ENCODE results near the gene RASD1.

Gene RASD1

DNA sequence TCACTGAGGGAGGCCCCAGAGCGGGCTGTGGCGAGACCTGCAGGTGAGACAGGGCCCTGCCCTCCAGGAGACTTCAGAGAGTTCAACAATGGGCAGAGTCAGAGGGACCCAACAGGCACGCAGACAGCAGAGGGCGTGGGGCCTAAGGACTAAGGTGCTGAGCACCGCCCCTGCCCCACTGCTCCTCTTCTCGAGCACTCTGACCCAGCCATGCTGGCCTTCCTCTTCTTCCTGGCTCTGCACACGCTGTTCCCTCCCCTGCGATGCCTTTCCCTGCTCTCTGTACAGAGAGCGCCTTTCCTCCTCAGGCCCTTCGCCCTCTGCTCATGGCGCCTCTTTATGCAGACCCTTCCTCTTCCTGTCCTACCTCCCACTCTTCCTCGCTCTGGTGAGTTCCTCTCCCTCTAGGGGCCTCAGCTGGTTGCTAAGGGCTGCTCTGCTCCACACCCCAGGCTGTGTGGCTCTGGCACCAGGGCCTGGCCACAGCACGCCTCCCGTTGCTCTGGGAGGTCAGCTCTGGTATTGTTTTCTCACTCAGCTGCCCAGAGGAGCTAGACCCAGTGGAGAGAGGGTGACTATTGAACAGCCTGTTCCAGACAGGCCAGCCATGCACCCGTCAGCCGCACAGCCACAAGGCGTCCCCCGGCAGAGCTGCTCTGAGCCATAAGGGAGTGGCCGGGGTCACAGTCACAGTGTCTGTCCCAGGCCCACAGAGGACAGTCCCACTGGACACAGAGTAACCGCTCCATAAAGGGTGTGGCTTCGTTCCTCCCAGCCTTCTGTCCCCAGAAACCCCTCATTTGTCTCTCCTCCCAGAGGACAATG is 13.6 kb upstream of the RASD1 start:
- H3K9me3 ChIP-seq (ENCODE audit: control insufficient read depth in 2 of 2, low read length in 2 of 2), result no peaks in the 10 kb centered on the region
- peaks cover 2% of the 10 kb centered on the region for H3K4me1 ChIP-seq (ENCODE audit: control insufficient read depth, insufficient read depth, low read length)
- H3K27ac ChIP-seq (ENCODE audit: low read length), result no peak overlapping the region

DNA sequence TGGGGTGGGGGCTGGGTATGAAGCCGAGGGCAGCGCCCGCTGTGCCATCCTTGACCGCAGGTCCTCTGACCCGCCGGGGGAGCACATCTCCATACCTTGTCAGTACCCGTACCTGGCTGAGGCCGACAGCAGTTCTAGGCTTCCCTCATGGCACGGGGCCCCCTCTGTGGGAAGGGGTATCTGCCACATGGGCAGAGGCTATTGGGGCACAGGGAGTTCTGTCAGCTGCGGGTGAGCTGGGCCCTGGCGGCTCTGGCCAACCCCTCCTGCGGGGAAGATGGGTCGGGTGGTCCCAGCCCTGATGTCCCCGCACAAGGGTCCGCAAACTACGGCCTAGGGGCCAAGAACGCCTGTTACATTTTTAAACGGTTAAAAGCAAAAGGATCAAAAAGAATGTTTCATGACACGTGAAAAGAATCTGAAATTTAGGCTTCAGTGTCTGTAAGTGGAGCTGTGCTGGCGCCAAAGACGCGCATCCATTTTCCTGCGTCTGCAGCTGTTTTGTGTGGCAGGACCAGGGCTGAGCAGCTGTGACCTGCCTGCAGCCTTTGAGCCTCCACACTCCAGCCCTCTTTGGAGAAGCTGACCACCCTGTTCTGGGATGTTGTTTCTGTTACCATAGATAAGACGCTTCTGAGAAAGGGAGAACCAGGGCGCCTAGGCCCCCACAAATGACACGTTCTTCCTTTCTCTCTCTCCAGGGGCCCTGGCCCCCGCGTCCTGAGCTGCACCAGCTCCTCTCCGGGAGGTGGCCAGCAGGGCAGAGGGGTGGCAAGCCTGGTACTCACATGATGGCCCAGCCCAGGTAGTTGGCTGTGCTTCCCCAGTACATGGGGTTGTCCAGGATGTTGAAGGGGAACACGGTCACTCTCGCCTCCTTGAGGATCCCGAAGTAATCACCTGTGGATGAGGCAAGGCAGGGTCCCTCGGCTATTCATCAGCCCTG is 12.7 kb upstream of the RASD1 start:
- Histone ChIP-seq H3K9ac (ENCODE audit: low read length in 2 of 2) (no peak overlapping the region), H3K4me3 (ENCODE audit: low read length in 2 of 2) (no peak overlapping the region), H3K36me3 (ENCODE audit: control insufficient read depth in 2 of 2, insufficient read depth in 2 of 2, low read length in 2 of 2) (no peaks in the 10 kb centered on the region), H3K9me3 (ENCODE audit: control insufficient read depth in 2 of 2, low read length in 2 of 2) (no peaks in the 10 kb centered on the region), H3K4me1 (ENCODE audit: control insufficient read depth, insufficient read depth, low read length) (peaks cover 2% of the 10 kb centered on the region), H3K27ac (ENCODE audit: low read length) (no peak overlapping the region), H3K27me3 (ENCODE audit: control insufficient read depth in 1 of 2, insufficient read depth in 2 of 2, low read length in 2 of 2) (no peaks in the 10 kb centered on the region)

More for the DNA sequence above, 13.6 kb upstream of the RASD1 start:
- H3K4me3 ChIP-seq (ENCODE audit: low read length in 2 of 2), result no peak overlapping the region
- no peaks in the 10 kb centered on the region for H3K36me3 ChIP-seq (ENCODE audit: control insufficient read depth in 2 of 2, insufficient read depth in 2 of 2, low read length in 2 of 2)
- H3K27me3 ChIP-seq (ENCODE audit: control insufficient read depth in 1 of 2, insufficient read depth in 2 of 2, low read length in 2 of 2), result no peaks in the 10 kb centered on the region
- H3K9ac ChIP-seq (ENCODE audit: low read length in 2 of 2), result no peak overlapping the region

DNA sequence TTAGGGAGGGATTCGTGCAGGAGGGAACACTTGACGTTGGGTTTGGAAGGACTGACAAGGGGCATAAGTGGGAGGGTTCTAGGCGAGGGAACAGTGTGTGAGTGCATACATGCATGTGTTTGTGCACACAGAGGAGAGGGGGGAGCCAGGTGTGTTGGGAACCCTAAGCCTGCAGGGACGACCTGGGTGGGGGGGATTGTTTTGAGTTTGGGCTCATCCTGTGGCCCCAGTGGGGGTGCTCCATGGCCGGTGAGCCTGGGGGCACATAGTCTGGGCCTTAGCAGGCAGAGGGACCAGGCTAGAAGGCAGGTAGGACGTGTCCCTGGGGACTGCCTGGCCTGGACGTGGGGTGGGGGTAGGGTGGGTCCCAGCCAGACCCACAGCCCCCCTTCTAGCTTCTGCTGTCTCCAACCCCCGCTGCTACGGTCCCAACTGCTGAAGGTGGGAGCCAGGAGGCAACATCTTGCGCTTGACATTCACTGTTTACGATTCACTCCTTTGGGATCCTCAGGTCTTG is 11.9 kb upstream of the RASD1 start:
- Histone ChIP-seq H3K36me3 (ENCODE audit: control insufficient read depth in 2 of 2, insufficient read depth in 2 of 2, low read length in 2 of 2) (no peaks in the 10 kb centered on the region), H3K27me3 (ENCODE audit: control insufficient read depth in 1 of 2, insufficient read depth in 2 of 2, low read length in 2 of 2) (no peaks in the 10 kb centered on the region), H3K9ac (ENCODE audit: low read length in 2 of 2) (no peak overlapping the region), H3K4me1 (ENCODE audit: control insufficient read depth, insufficient read depth, low read length) (peaks cover 2% of the 10 kb centered on the region), H3K9me3 (ENCODE audit: control insufficient read depth in 2 of 2, low read length in 2 of 2) (no peaks in the 10 kb centered on the region), H3K4me3 (ENCODE audit: low read length in 2 of 2) (no peak overlapping the region), H3K27ac (ENCODE audit: low read length) (no peak overlapping the region)

DNA sequence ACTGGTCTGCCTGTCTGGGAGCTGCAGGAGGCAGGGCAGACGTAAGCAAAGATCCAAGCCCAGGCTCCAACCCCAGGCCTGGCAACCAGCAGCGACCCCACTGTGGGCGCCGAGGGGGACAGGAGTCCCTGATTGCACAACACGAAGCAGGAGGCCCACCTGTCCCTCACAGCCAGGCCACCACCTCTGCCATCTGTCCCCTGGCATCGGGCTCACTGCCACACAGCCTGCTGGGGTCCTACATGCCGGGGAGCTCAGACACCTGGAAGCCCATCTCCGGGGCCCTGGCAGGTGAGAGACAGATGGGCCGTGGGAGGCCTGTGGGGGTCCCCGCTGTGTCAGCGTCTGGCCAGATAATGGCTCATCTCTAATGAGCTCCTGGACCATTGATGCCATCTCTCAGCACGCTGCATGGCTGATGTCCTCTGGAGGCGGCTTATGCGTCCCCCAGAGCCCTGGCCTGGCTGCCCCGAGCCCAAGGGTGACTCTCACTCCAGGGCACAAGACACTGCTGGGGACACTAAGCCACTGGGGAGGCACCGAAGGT is 11.3 kb upstream of the RASD1 start:
- Histone ChIP-seq H3K4me1 (ENCODE audit: control insufficient read depth, insufficient read depth, low read length) (peaks cover 2% of the 10 kb centered on the region), H3K9me3 (ENCODE audit: control insufficient read depth in 2 of 2, low read length in 2 of 2) (no peaks in the 10 kb centered on the region), H3K27ac (ENCODE audit: low read length) (no peak overlapping the region), H3K9ac (ENCODE audit: low read length in 2 of 2) (no peak overlapping the region), H3K36me3 (ENCODE audit: control insufficient read depth in 2 of 2, insufficient read depth in 2 of 2, low read length in 2 of 2) (no peaks in the 10 kb centered on the region), H3K4me3 (ENCODE audit: low read length in 2 of 2) (no peak overlapping the region), H3K27me3 (ENCODE audit: control insufficient read depth in 1 of 2, insufficient read depth in 2 of 2, low read length in 2 of 2) (no peaks in the 10 kb centered on the region)

DNA sequence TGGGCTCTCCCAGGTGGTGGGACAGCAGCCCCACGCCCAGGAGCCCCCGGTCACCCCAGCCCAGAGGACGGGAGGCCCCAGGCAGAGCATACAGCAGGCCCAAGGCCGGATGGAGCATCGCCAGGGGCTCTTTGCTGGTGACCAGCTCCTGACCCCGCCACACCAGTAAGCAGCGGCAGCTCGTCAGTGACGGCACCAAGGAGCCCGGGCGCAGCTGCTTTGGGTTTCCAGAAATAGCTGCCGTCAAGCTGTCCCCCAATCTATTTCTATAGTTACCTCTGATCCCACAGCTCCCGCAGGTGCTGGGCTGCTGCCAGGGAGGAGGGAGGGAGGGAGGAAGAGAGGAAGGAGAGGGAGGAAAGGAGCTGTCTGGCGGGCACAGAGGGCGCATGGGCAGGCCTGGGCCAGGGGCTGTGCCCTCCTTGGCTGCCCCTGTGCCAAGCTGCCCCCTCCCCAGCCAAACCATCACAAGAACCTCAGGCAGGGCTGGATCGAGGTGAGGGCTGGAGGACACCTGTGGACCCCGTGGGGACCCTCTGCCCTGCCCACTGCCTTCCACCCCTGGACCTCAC is 10.8 kb upstream of the RASD1 start:
- Histone ChIP-seq H3K9me3 (ENCODE audit: control insufficient read depth in 2 of 2, low read length in 2 of 2) (no peaks in the 10 kb centered on the region), H3K4me3 (ENCODE audit: low read length in 2 of 2) (no peak overlapping the region), H3K9ac (ENCODE audit: low read length in 2 of 2) (no peak overlapping the region), H3K27me3 (ENCODE audit: control insufficient read depth in 1 of 2, insufficient read depth in 2 of 2, low read length in 2 of 2) (no peaks in the 10 kb centered on the region), H3K27ac (ENCODE audit: low read length) (no peak overlapping the region), H3K36me3 (ENCODE audit: control insufficient read depth in 2 of 2, insufficient read depth in 2 of 2, low read length in 2 of 2) (no peaks in the 10 kb centered on the region), H3K4me1 (ENCODE audit: control insufficient read depth, insufficient read depth, low read length) (peaks cover 2% of the 10 kb centered on the region)

DNA sequence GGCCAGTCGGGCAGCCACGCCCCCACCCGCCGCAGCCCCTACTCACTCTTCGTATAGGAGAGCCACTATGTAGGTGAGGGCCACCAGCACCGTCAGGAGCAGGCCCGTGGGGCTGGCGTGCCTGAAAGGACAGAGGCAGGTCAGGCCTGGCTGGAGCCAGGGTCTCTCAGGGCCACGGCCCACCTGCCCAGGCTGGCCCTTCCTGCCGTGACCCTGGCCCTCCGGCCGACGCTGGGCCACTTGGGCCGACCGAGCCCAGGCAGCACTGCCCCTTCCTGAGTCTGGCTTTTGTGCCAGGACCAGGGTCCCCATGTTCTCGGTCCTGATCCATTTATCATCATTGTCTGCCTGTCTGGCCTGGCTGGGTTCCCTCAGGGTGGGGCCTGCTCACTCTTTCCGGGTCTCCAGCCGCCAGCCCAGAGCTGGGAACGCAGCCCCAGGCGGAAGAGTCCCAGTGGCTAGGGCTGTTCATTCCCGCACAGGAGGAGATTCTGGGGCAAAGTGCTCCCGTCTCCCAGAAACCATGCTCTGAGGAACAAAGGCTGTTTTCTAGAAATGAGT is 10.1 kb upstream of the RASD1 start:
- no peak overlapping the region for H3K4me3 ChIP-seq (ENCODE audit: low read length in 2 of 2)
- H3K36me3 ChIP-seq (ENCODE audit: control insufficient read depth in 2 of 2, insufficient read depth in 2 of 2, low read length in 2 of 2), result no peaks in the 10 kb centered on the region
- peaks cover 2% of the 10 kb centered on the region for H3K4me1 ChIP-seq (ENCODE audit: control insufficient read depth, insufficient read depth, low read length)
- H3K9ac ChIP-seq (ENCODE audit: low read length in 2 of 2), result no peak overlapping the region
- H3K27ac ChIP-seq (ENCODE audit: low read length), result no peak overlapping the region
- no peaks in the 10 kb centered on the region for H3K9me3 ChIP-seq (ENCODE audit: control insufficient read depth in 2 of 2, low read length in 2 of 2)
- H3K27me3 ChIP-seq (ENCODE audit: control insufficient read depth in 1 of 2, insufficient read depth in 2 of 2, low read length in 2 of 2), result no peaks in the 10 kb centered on the region

DNA sequence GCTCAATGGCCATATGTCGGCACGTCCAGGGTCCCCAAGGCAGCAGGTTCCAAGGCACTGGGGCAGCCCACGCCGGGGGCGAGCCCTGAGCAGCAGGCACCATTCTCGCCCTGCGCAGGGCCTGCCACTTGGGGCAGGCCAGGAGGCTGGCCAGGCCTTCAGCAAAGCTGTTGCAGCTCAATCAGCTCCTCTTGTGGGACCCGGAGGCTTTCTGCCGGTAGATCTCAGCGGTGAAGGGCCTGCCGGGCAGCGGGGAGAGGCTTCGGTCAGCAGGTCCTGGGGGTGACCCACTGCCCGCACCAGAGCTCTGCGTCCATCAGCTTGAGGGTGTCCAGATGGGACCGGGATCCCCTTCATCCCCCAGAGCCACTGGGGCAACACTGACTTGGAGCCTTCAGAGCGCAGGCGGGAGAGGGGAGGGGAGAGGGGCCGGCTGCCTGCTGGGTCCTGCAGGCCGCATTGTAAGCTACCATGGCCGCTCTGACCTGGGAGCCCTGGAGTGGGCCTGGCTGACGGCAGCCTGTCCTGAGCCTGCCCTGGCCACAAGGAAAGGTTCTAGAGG is 9.5 kb upstream of the RASD1 start:
- no peak overlapping the region for H3K4me3 ChIP-seq (ENCODE audit: low read length in 2 of 2)
- no peaks in the 10 kb centered on the region for H3K9me3 ChIP-seq (ENCODE audit: control insufficient read depth in 2 of 2, low read length in 2 of 2)
- no peaks in the 10 kb centered on the region for H3K27me3 ChIP-seq (ENCODE audit: control insufficient read depth in 1 of 2, insufficient read depth in 2 of 2, low read length in 2 of 2)
- H3K27ac ChIP-seq (ENCODE audit: low read length), result no peak overlapping the region
- H3K9ac ChIP-seq (ENCODE audit: low read length in 2 of 2), result no peak overlapping the region
- peaks cover 2% of the 10 kb centered on the region for H3K4me1 ChIP-seq (ENCODE audit: control insufficient read depth, insufficient read depth, low read length)
- no peaks in the 10 kb centered on the region for H3K36me3 ChIP-seq (ENCODE audit: control insufficient read depth in 2 of 2, insufficient read depth in 2 of 2, low read length in 2 of 2)

DNA sequence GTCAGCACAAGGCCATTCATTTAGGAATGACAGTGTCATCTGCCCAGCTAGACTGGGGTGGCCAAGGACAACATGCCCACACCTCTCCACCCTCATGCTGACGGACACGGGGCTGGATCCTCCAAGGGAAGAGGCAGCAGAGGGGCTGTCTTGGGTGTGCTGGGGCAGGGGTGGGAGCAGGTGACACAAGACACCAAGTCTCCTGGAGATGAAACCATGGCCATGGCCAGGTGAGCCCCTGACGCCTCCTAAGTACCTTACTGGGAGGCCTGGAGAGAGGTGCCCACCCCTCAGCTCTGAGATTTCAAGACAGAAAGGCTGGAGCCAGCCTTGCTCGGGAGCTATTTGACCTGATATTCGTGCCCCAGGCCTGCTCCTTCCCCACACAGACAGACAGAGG is 9.0 kb upstream of the RASD1 start:
- Histone ChIP-seq H3K9ac (ENCODE audit: low read length in 2 of 2) (no peak overlapping the region), H3K27me3 (ENCODE audit: control insufficient read depth in 1 of 2, insufficient read depth in 2 of 2, low read length in 2 of 2) (no peaks in the 10 kb centered on the region), H3K4me1 (ENCODE audit: control insufficient read depth, insufficient read depth, low read length) (peaks cover 2% of the 10 kb centered on the region), H3K4me3 (ENCODE audit: low read length in 2 of 2) (no peak overlapping the region), H3K36me3 (ENCODE audit: control insufficient read depth in 2 of 2, insufficient read depth in 2 of 2, low read length in 2 of 2) (no peaks in the 10 kb centered on the region), H3K9me3 (ENCODE audit: control insufficient read depth in 2 of 2, low read length in 2 of 2) (no peaks in the 10 kb centered on the region), H3K27ac (ENCODE audit: low read length) (no peak overlapping the region)

DNA sequence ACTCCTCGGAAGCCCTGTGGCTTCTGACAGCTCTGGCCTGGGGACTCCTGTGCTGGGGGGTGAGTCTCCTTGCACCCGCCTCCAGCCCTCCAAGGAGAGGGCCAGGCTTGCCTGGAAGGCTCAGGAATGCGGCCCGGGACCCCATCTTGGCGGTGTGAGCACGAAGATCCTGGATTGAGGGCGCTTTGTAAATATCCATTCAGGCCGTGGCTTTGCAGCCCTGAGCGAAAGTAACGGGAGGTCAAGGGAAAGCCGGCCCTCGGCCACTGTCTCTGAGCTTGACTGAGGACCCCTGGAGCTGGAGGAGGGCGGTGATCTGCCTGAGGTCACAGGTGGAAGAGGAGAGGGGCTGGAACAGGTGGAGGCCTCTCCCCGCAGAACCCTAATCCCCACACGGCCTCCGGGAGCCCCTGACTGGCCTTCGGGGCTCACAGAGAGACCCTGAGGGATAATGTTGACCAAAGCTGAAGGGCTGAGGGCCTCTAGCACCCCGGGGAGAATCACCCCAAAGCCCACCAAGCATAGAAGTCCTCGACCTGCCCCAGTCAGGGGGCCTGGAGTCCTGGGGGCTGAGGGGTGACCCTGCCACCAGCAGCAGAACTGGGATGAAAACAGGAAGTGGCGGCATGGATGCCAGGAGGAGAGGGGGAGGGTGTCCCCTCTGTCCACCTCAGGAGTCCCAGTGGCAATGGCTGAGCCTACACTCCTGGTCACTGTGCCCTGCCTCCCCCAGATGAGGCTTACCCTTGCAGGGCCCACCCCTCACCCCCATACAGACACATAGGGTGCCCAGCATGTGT is 8.3 kb upstream of the RASD1 start:
- no peaks in the 10 kb centered on the region for H3K36me3 ChIP-seq (ENCODE audit: control insufficient read depth in 2 of 2, insufficient read depth in 2 of 2, low read length in 2 of 2)
- no peak overlapping the region for H3K9ac ChIP-seq (ENCODE audit: low read length in 2 of 2)
- H3K4me1 ChIP-seq (ENCODE audit: control insufficient read depth, insufficient read depth, low read length), result peaks cover 2% of the 10 kb centered on the region
- no peaks in the 10 kb centered on the region for H3K27me3 ChIP-seq (ENCODE audit: control insufficient read depth in 1 of 2, insufficient read depth in 2 of 2, low read length in 2 of 2)
- H3K27ac ChIP-seq (ENCODE audit: low read length), result no peak overlapping the region
- H3K4me3 ChIP-seq (ENCODE audit: low read length in 2 of 2), result no peak overlapping the region
- H3K9me3 ChIP-seq (ENCODE audit: control insufficient read depth in 2 of 2, low read length in 2 of 2), result no peaks in the 10 kb centered on the region
